NCI-H2107 (cell line): ENCODE data around the gene SFT2D3.

ENCODE experiments used
- DNase-seq: peaks from one replicate; lab custom pipeline; 2025; lab: John Stamatoyannopoulos, UW

Gene SFT2D3

GRCh38 chr2:127664895-127665225 is 36.4 kb upstream of the SFT2D3 start:
- DNase-seq = no peak

- no peak for DNase-seq
Observed at GRCh38 chr2:127665267-127665893, 35.9 kb upstream of the SFT2D3 start.

GRCh38 chr2:127669056-127669455 is 32.2 kb upstream of the SFT2D3 start:
- DNase-seq = no peak

- no peak for DNase-seq
Observed at GRCh38 chr2:127670055-127670956, 31.0 kb upstream of the SFT2D3 start.

- no peak for DNase-seq
Observed at GRCh38 chr2:127670957-127671290, 30.4 kb upstream of the SFT2D3 start.

- no peak for DNase-seq
Observed at GRCh38 chr2:127671557-127672302, 29.6 kb upstream of the SFT2D3 start.

GRCh38 chr2:127672341-127673224 is 28.7 kb upstream of the SFT2D3 start:
- no peak for DNase-seq

- DNase-seq = no peak
Observed at GRCh38 chr2:127673291-127674069, 27.8 kb upstream of the SFT2D3 start.

GRCh38 chr2:127674241-127675209 is 26.8 kb upstream of the SFT2D3 start:
- no peak for DNase-seq

GRCh38 chr2:127675331-127676261 is 25.7 kb upstream of the SFT2D3 start, which contains the start of gene LIMS2:
TSS of gene LIMS2 (minus strand) at chr2:127675530. CDS start at chr2:127675024, 506 bp downstream.
- no peak for DNase-seq

- DNase-seq = no peak
Observed at GRCh38 chr2:127676906-127677305, 24.4 kb upstream of the SFT2D3 start.

- no peak for DNase-seq
Observed at GRCh38 chr2:127678531-127678930, 22.8 kb upstream of the SFT2D3 start.

GRCh38 chr2:127678991-127679390 is 22.3 kb upstream of the SFT2D3 start:
- DNase-seq = no peak

- no peak for DNase-seq
Observed at GRCh38 chr2:127679680-127680361, 21.5 kb upstream of the SFT2D3 start.

- DNase-seq = no peak
Observed at GRCh38 chr2:127680706-127681287, 20.5 kb upstream of the SFT2D3 start.

- no peak for DNase-seq
Observed at GRCh38 chr2:127681288-127681804, 20.0 kb upstream of the SFT2D3 start.
